CD4-positive, alpha-beta T cell treated with Interleukin-17A for 1 hour (primary cell): Measurements from ENCODE around the gene IFNLR1.

Experiments used
- DNase-seq: peaks from one replicate; pipeline ENCODE4 v3.0.0-alpha.2; 2020

Gene IFNLR1

DNA sequence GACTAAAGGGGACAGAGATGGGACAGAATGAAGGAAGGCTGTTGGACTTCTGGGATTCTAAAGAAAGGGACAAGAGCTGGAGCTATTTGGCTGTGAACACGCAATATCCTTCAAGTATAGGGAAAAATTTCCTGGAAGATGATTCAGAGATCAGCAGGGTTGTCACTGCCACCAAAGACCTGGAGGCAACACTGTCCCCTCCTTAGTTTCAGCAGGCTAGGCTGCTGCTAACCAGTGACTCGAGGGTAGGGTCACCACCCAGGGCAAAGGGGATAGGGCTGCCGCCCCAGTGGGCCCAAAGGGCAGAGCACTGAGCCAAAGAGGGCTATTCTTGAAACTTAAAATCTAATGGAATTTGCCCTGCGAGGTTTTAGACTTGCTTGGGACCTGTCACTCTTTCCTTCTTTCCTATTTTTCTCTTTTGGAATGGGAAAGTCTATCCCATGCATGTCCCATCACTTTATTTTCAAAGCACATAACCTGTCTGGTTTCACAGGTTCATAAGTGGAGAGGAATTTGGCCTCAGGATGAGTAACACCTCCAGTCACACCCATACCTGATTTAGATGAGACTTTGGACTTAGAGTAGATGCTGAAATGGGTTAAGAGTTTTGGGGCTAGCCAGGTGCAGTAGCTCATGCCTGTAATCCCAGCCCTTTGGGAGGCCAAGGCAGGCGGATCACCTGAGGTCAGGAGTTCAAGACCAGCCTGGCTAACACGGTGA, 11.9 kb downstream of the IFNLR1 start:
- DNase-seq = no peak

DNA sequence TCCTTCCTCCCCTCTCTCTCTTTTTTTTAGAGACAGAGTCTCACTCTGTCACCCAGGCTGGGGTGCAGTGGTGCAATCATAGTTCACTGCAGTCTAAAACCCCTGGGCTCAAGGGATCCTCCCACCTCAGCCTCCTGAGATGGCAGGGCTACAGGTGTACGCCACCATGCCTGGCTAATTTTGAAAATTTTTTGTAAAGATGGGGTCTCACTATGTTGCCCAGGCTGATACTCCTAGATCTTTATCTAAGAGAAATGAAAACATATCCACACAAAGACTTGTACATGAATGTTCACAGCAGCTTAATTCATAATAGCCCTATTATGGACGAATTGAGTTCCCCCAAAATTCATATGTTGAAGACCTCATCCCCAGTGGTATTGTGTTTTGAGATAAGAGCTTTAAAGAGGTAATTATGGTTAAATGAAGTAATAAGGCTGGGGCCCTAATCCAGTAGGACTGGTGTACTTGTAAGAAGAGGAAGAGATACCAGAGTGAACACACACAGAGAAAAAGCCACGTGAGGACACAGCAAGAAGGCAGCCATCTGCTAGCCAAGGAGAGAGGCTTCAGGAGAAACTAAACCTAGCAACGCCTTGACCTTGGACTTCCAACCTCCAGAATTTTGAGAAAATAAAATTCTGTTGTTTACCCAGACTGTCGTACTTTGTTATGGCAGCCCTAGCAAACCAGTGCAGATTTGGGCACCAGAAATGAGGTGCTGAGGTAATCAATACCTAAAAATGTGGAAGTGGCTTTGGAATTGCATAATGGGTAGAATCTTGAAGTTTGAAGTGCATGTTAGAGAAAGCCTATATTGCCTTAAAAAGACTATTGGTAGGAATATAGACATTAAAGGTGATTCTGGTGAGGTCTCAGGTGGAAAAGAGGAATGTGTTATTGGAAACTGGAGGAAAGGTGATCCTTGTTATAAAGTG, 13.2 kb downstream of the IFNLR1 start:
- no peak for DNase-seq

DNA sequence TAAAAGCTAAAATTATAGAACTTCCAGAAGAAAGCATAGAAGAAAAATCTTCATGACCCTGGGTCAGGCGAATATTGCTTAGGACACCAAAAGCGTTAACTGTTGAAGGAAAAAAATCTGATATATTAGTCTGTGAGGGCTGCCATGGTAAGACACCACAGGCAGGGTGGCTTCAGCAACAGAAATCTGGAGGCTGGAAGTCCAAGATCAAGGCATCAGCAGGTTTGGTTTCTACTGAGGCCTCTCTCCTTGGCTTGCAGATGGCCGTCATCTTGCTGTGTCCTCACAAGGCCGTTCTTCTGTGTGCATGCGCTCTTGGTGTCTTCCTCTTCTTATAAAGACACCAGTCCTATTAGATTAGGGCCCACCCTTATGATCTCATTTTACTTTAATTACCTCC, 14.5 kb downstream of the IFNLR1 start:
- DNase-seq = no peak

DNA sequence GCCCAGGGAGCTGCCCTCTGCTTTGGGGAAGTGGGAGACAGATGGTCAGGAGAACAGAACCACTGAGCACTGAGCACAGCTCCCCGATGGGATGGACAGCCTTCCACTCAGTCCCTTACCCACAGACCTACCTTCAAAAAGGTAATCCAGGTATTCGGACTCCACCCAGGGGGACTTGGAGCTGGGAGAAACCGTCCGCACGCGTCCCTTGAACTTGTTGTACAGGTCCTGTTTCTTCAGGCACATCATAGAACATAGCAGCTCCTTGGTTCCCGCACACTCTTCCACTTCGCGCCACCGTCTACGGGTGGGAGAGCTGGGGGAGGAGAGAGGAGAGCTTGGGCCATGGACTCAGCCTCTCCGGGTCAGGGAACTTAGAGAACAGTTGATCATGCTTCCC, 17.8 kb downstream of the IFNLR1 start:
- no peak for DNase-seq

DNA sequence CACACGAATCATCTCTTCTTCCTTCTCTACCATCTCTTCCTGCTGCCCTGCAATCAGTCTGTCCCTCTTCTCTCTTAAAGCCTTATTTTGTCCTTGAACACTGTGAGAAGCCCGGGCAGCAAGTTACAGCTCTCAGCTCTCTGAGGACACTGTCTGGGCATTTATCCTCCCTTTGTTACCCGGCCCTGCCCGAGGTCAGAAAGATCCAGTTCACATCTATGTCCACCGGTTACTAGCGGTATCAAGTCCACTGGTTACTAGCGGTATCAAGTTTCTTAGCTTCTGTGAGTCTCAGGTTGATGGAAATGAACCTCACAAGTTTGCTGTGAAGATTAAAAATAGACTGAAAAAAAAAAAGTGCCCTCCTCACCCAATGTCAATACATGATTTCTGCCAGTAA, 18.8 kb downstream of the IFNLR1 start:
- DNase-seq = no peak

DNA sequence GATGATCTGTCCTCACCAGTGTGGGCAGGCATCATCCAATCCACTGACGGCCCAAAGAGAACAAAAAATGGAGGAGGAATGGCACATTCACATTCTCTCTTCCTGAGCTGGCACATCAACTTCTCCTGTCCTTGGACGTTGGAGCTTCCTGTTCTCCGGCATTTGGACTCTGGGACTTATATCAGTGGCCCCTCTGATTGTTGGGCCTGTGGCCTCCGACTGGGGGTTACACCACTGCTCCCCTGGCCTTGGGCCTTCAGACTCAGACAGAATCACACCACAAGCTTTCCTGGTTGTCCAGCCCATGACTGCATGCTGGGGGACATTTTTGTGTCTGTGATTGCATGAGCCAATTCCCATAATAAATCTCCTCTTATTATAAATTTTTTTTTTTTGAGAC, 20.1 kb downstream of the IFNLR1 start:
- no peak for DNase-seq

DNA sequence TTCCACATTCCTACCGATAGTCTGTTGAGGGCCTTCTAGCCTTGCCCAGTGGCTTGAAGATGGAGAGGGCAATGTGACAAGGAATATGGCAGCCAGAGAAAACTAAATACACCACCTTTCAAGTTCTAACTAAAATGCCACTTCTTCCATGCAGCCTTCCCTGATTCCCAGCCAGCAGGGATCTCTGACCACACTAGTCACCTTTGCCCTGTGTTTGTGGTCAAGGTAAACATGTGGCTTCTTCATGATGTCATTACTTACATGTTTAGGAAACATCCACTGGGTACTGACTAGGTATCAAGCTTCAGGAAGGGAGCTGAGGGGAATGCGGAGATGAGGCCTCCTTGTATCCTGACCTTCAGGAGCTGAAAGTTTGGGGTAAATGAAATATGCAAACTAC, 21.6 kb downstream of the IFNLR1 start:
- DNase-seq = no peak

DNA sequence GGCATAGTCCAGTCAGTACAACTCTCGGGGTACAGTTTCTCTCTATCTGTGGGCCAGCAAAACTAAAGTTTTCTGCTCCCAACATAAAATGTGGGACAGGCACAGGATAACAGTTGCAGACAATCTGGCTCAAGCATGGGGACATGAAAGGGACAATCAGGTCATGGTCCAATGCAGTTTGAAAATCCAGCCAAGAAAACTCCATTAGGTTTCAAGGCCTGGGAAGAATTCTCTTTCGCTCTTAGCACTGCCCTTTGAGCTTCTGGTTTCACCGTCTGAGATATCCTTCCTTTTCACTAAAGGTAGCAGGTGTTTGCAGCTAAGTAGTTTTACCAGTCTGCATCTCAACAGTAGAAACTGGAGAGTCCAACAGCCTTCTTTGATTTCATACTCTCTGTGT, 23.1 kb downstream of the IFNLR1 start:
- DNase-seq = no peak

DNA sequence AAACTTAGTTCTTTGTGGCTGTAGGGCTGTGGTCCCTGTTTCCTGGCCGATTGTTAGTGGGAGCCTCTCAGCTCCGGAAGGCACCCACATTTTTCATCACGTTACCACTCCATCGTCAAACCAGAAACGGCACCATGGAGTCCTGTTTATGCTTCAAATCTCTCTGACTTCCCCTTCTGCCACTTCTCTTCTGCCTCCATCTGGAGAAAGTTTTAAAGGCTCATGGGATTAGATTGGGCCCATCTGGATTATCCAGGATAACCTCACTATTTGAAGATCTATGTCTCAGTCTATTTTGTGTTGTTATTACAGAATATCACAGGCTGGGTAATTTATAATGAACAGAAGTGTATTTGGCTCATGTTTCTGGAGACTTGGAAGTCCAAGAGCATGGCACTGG, 24.9 kb downstream of the IFNLR1 start:
- DNase-seq = no peak

DNA sequence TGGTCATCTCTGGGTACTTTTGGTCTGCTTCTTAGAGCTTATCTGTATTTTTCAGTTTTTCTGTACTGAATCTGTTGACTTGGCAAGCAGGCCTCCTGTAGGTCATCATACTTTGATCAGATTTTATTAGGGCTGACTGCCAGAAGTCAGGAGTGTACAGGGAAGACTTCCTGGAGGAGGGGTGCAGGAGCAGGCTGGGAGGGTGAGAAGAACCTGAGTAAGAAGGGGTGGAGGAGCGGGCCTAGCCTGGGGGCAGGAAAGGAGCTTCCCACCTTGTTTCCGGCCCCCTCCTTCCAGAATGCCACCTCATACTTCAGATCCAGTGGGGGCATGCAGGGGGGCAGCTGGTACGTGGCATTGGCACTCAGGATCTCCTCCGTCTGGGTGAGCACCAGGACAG, 25.8 kb downstream of the IFNLR1 start:
- no peak for DNase-seq

DNA sequence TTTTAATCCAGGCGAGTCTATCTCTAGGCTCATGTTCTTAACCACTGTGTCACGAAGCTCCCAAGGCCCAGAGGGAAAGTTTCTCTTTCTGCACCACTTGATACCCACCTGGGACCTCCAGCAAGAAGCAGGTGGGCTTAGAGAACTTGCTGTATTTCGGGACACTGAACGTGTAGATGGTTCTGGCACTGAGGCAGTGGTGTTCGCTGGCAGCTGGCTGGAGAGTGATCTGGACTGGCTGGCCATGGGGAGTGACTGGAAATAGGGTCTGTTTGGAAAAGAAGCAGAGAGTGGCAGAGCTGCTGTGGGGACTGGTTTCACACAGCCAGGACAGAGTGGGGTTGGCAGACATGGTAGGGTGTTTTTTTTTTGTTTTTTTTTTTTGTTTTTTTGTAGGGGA, 27.7 kb downstream of the IFNLR1 start:
- DNase-seq = no peak

DNA sequence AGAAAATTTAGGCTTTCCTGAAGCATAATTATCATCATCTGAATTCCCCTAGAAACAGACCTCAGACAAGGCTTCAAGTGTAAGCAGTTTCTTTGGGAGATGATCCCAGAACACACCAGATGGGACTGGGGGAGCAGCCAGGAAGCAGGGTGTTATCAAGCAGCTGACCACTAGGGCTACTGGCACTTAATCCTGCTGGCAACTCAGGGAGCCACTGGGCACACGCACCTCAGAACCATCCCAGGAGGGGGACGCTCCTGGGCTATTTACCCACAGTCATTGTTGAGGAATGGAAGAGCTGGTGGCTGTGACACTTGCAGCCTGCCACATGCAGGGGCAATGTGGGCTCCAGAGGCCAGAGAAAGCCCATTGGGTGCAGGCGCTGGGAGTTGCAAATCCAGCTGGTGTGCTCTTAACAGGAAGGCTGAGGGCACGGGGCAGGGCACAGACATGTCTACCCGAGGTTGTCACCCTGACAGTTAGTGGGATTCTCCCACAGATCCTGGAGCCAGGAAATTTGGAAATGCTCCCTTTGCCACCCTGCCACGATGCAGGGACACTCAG, 29.1 kb downstream of the IFNLR1 start:
- DNase-seq = no peak

DNA sequence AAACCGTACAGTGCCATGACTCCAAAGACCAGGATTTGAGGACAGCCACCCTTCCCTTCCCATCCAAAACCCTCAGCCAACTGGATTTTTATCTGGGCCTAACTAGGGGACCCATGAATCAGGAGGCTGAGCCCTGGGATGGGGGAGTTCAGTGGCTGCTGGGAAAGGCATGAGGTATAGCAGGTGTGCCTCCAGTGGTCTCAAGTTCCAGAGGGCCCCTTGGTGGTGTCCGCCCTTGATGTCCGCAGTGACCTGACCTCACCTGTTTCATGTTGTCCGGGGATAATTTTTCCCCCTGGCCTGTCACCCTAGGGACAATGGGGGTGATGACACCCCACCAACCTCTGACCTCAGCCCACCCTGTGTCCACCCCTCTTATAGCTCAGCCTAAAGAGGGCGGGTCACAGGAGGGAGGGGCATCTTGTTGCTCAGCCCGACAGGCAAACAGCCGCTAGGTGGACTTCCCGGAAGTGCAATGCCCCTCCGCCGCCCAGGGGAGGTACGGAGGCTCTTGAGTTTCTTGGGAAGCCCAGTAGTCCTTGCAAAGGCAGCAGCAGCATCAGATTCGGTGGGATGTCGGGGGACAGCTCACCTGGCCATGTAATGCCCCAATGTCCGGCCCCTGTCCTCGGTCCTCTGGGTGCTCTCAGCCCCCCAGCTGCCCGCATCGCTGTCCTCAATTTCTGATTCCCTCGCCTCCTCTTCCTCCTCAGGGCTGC, 30.4 kb downstream of the IFNLR1 start:
- DNase-seq = no peak

DNA sequence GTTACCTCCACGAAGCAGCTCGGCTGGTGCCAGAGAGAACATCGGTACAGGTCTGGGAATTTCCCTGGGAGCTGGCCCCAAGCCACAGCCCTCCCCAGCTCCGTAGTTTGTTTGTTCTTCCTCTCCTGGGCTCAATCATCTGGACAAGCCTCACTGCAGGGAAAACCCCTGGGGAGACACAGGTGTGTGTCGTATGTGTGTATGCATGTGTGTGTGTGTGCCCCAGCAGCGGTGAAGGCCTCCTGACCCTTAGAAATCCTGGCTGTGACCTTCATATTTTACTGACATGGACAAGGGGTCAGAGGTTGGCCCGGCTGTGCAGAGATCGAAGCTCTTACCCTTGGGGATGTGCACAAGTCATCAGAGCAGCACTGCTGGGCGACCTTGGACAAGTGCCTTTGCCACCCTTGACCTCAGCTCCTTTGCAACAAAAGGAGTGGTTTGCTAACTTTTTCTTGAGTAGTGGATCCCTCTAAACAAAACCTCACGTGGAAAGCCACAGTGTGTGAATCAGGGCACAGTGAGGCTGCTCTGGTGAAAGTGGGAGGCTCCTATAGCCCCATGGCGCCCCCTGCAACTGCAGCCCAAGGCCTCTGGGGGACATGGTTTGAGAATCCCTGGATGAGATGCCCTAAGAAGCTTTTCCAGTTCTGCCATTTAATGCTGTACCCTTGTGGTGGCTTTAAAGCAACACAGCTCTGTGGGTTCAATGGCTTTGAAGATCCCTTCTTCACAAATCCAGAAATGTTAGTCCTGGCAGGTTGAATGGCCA, 31.9 kb downstream of the IFNLR1 start:
- DNase-seq = no peak

DNA sequence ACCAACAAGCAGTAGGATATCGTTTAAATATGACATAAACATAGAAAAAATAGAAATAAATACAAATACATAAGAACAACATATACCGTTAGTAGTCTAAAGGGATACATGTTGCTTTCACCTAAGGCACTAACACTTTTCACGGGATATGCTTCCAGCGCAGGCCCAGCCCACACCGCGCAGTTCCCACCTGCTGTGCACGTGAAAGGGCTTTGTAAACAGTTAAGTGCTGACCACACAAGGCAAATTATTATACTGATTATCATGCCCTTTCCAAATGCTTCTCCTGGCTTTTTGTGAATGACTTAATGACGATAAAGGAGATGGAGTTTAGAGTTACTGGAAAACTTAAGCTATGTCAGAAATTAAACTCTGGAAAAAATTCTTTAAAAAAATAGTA, 32.9 kb downstream of the IFNLR1 start:
- DNase-seq = no peak

DNA sequence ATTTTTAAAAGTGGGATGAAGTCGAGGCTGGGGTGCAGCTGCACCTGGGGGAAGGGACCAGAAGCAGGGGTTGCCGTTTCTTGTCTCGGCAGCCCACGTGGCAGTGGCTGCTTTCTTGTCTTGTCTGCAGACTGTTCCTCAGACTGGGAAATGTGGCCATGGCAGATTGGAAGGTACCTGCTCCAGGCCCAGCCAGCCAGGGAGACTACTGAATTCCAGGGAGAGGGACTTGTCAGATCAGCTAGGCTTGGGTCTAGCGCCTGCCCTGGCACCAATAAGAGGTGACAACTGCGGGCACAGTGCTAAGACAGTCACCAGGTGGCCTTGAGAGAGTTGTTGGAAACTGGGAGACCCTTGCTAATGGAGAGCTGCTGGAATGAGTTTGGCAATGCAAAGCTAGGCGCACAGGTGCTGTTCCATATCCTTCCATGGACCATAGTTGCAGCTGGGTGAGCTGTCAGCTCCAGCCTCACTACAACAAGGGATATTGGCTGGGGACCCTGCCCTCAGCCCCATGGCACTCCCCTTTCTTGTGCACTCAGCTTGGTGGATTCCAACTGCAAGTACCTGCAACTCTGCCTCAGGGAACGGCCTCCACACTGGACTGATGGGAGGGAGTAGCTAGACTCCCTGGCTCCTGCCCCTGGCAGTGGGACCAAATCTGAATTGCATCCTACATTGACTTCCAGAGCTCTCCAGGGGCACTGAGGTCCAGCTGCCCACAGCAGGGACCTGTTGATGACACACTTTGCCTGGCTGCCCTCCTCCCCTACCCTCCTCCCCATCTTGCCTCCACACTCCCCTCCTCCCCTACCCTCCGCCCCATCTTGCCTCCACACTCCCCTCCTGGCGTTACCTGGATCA, 34.2 kb downstream of the IFNLR1 start:
- DNase-seq = no peak

DNA sequence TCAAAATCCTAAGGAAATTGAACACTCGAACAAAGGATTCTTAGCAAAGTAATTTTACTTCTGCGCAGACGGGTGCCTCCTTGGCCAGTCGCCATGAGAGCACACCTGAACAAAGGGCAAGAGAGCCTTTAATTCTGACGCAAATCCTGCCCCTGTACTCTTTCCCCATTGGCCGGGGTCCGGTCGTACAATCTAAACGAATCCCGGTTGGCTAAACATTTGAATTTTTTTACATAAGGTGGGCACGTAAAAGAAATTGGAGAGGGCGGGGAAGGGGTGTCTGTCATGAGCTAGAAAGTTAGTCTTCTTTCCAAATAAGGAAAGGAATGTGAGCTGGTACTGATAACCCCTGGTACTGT, 35.9 kb downstream of the IFNLR1 start:
- DNase-seq = no peak

DNA sequence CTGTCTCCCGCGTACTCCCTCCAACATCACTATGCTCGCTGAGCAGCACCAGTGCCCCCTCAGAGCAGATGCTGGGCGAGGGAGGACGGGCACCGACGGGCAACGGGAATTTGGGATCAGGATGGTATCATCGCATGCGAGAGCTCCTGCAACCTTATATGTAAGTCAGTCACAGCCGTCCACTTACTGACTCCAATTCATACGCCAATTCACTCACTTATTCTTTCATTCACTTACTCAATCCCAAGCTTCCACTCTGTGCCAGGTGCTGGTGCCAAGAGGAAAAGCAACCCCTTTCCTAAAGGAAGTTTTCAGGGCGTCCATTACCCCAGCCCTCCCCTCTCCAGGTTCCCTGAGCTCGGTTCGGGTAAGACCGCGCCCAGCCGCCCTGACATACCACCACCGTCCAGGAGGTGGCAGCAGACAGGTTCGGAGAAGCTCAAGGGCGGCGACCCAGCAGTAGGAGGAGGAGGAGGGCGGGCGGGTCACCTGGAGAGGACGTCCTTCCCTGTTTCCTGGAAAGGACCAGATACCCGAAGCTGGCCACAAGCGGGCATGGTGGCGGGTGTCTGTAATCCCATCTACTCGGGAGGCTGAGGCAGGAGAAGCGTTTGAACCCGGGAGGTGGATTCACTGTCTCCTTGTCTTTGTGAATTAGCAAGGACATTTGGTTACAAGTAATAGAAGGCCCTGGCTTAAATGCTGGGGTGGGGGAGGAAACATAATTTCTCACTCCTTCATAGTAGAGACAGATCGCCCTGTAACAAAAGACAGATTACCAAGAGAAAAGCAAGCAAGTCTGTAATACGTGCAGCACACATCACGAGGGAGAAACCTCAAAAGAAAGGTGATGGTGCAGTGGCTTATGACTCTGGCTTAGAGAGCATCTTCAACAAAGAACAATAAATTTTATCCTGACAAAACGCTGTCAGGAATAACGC, 36.6 kb downstream of the IFNLR1 start:
- peak; percentile 83 for DNase-seq

DNA sequence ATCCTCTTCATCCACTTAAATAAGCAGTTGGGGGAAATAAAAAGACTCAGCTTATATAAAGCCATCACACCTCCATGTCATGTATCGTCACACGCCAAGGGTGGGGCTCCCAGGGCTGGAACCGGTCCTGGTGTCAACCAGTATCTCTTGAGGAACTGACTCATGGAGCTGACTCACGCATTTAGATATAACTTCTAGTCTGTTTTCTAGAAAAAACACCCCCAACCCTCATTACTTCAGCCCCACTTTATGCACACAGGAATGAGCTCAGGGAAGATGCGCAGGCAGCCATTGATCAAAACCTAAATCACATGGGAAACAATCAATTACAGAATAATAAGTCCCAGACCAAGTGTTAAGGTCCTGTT, 37.2 kb downstream of the IFNLR1 start:
- no peak for DNase-seq

DNA sequence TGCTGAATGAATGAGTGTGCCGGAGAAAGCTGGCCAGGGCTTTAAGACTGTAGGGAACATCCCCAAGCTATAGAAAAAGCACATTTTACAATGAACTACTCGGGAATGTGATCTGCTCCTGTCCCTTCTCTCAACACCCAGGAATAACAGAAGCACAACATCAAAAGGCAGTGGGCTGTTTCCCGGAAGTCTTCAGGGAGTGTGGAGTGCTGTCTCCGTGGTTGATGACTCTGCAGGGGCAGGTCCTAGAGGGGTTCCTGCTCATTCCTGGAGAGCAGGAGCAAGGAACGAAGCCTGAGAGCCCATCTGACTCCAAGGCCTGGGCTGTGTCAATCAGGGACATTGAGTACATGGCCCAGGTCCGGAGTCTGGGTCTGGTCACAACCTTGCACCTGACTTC, 39.3 kb downstream of the IFNLR1 start:
- DNase-seq = no peak

DNA sequence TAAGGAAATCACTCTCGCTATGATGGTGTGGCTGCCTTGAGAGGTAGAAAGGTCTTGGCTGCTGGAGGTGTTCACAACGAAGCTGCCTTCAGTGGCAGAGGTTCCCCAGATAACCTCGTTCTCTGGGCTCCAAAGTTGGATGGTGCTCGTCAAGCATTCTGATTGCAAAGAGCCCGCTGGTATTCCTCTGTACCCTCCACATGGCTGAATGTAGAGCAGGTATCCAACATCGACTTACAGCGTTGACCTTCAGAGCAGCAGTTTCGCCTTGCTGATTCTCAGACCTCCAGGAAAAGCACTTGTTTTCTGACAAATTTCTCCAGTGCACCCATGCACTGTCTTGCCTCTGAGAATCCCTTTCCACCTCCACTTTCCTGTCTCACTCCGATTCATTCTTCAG, 39.9 kb downstream of the IFNLR1 start:
- DNase-seq = no peak
